Gastrocnemius medialis (tissue), 4 donors: ENCODE data around the gene GALNT5. TPM values are rescaled to one million over a fixed set of nuclear protein-coding genes. Genes with fewer than 3 reads are reported as not detected.

ENCODE experiments used
- ATAC-seq, 2 donors: fragments of 150-250 bp; one replicate each; pipeline ENCODE4 v1.9.1; 2016
- DNase-seq, 2 donors: peaks; one replicate each; pipeline ENCODE4 v3.0.0-alpha.2; 2019
- H3K27ac ChIP-seq, 4 donors: fragments of 200-600 bp; sonication (generic); 1 replicate in 1 of 4; 2 replicates in 3 of 4; pipeline ENCODE4 v1.5.1; 2016 to 2018; ENCODE audit warnings: mild to moderate bottlenecking in 2 of 4, moderate library complexity in 1 of 4
- H3K27me3 ChIP-seq, 3 donors: fragments of 200-600 bp; sonication (generic) in 2 of 3; 1 replicate in 1 of 3; 2 replicates in 2 of 3; pipeline versions ENCODE4 v1.5.1 to v1.6.0; 2016 to 2019; ENCODE audit warnings: mild to moderate bottlenecking in 1 of 3, moderate library complexity in 1 of 3
- H3K36me3 ChIP-seq, 2 donors: fragments of 200-600 bp; sonication (generic) in 1 of 2; one replicate each; pipeline ENCODE4 v1.5.1; 2017 to 2018
- H3K4me1 ChIP-seq, 2 donors: fragments of 200-600 bp; sonication (generic) in 1 of 2; one replicate each; pipeline ENCODE4 v1.5.1; 2016 to 2017; ENCODE audit warnings: mild to moderate bottlenecking in 2 of 2
- H3K4me3 ChIP-seq, 4 donors: fragments of 200-600 bp; sonication (generic) in 3 of 4; 1 replicate in 1 of 4; 2 replicates in 3 of 4; pipeline ENCODE4 v1.5.1; 2016 to 2019; ENCODE audit warnings: mild to moderate bottlenecking in 2 of 4
- H3K9me3 ChIP-seq, 3 donors: fragments of 200-600 bp; sonication (generic) in 2 of 3; 1 replicate in 1 of 3; 2 replicates in 2 of 3; pipeline ENCODE4 v1.5.1; 2016 to 2019
- CTCF ChIP-seq, 5 experiments: fragments of 450-650 bp in 3 of 5; fragments of 200-600 bp in 2 of 5; sonication (generic) in 2 of 5; IDR thresholded peaks in 4 of 5; conservative IDR thresholded peaks in 1 of 5; 1 replicate in 4 of 5; 2 replicates in 1 of 5; pipeline ENCODE4 v1.5.1; 2016 to 2019; ENCODE audit warnings: antibody characterized with exemption in 5 of 5, mild to moderate bottlenecking in 3 of 5, moderate library complexity in 3 of 5
- POLR2A ChIP-seq, 2 donors: fragments of 450-650 bp; IDR thresholded peaks; one replicate each; pipeline ENCODE4 v1.6.1; 2017; ENCODE audit warnings: antibody characterized with exemption in 2 of 2, mild to moderate bottlenecking in 2 of 2, moderate library complexity in 2 of 2
- in situ Hi-C, 4 donors: fragments of 200-750 bp; cut with MboI; loops; one replicate each; pipeline versions ENCODE4 v1.15.0 to v1.8.0; 2017; ENCODE audit warnings: low sequenced_read_pairs in 4 of 4
- intact Hi-C: fragments of 100-400 bp; cut with DNase I; formaldehyde crosslinking; loops from one replicate; pipeline ENCODE4 v1.15.1; 2023; ENCODE audit warnings: low total_unique reads
- total RNA-seq, 4 donors: library from RNA; depleted of rRNA; stranded (reverse); fragments of >200 nt; gene quantifications; one replicate each; pipeline versions ENCODE4 v1.1.0 to v1.2.3, GENCODE V29; 2016

GALNT5 gene
- total RNA-seq, 4 donors from 2014 or later: 0.07 TPM; not detected in 3

- Histone ChIP-seq H3K9me3 (no peaks in the 10 kb centered on the region), H3K4me3 (no peak overlapping the region), H3K4me1 (no peaks in the 10 kb centered on the region), H3K27me3 (no peaks in the 10 kb centered on the region), H3K36me3 (no peaks in the 10 kb centered on the region), H3K27ac (no peak overlapping the region)
- TF ChIP-seq CTCF (IDR thresholded peaks at IDR 0.05 in 4 of 5, conservative IDR thresholded peaks at IDR 0.05 in 1 of 5) (no peak), POLR2A (IDR thresholded peaks at IDR 0.05) (no peak)
- ATAC-seq: no peak
- in situ Hi-C loops (loop anchor here in 1 of 4 donors (25.0 kb wide), 1 partner anchor 693 kb away; no protein-coding TSS in a partner anchor), intact Hi-C loops (no loop called here)
- DNase-seq: no peak
Measured at GRCh38 chr2:157318884-157319283, 61.4 kb downstream of the GALNT5 start.

- Histone ChIP-seq H3K4me1 (no peaks in the 10 kb centered on the region), H3K36me3 (no peaks in the 10 kb centered on the region), H3K9me3 (no peaks in the 10 kb centered on the region), H3K4me3 (no peak overlapping the region), H3K27me3 (no peaks in the 10 kb centered on the region), H3K27ac (no peak overlapping the region)
- intact Hi-C loops: no loop called here
- DNase-seq (no peak), ATAC-seq (no peak)
- TF ChIP-seq POLR2A (IDR thresholded peaks at IDR 0.05) (no peak), CTCF (IDR thresholded peaks at IDR 0.05 in 4 of 5, conservative IDR thresholded peaks at IDR 0.05 in 1 of 5) (no peak)
- in situ Hi-C loops: loop anchor here in 1 of 4 donors (25.0 kb wide), 1 partner anchor 693 kb away; no protein-coding TSS in a partner anchor
Measured at GRCh38 chr2:157319795-157320194, 62.3 kb downstream of the GALNT5 start.

DNA sequence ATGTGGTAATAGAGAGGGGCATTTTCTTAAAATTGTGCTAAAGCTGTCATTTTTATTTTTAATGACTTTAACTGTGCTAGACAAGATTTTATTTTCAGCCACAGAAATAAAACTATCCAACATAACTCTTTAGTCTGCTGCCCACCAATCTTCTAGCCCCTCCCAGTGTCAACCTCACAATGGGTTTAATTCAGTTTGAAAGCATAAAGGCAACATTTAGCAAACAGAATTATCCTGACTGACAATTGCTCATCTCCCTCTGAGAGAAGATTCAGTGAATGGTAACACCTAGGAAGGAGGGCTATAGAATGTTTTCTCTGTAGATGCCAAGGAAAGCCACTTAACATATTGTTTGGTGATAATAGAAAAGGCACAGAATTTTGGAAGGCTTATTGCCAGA, 62.9 kb downstream of the GALNT5 start:
- H3K4me1 ChIP-seq: no peaks in the 10 kb centered on the region
- ATAC-seq (no peak), DNase-seq (no peak)
- in situ Hi-C loops (loop anchor here in 1 of 4 donors (25.0 kb wide), 1 partner anchor 692 kb away; no protein-coding TSS in a partner anchor), intact Hi-C loops (no loop called here)
- no peaks in the 10 kb centered on the region for H3K9me3 ChIP-seq
- no peak overlapping the region for H3K27ac ChIP-seq
- no peaks in the 10 kb centered on the region for H3K36me3 ChIP-seq
- TF ChIP-seq CTCF (IDR thresholded peaks at IDR 0.05 in 4 of 5, conservative IDR thresholded peaks at IDR 0.05 in 1 of 5): no peak
- TF ChIP-seq POLR2A (IDR thresholded peaks at IDR 0.05): no peak
- H3K4me3 ChIP-seq: no peak overlapping the region
- H3K27me3 ChIP-seq: no peaks in the 10 kb centered on the region

GRCh38 chr2:157321466-157321865, 64.0 kb downstream of the GALNT5 start:
- no peak for DNase-seq
- no peaks in the 10 kb centered on the region for H3K27me3 ChIP-seq
- intact Hi-C loops (no loop called here), in situ Hi-C loops (loop anchor here in 1 of 4 donors (25.0 kb wide), 1 partner anchor 691 kb away; no protein-coding TSS in a partner anchor)
- TF ChIP-seq POLR2A (IDR thresholded peaks at IDR 0.05): no peak
- TF ChIP-seq CTCF (IDR thresholded peaks at IDR 0.05 in 4 of 5, conservative IDR thresholded peaks at IDR 0.05 in 1 of 5): no peak
- H3K9me3 ChIP-seq: no peaks in the 10 kb centered on the region
- no peaks in the 10 kb centered on the region for H3K4me1 ChIP-seq
- H3K27ac ChIP-seq: no peak overlapping the region
- ATAC-seq: no peak
- H3K4me3 ChIP-seq: no peak overlapping the region
- no peaks in the 10 kb centered on the region for H3K36me3 ChIP-seq

DNA sequence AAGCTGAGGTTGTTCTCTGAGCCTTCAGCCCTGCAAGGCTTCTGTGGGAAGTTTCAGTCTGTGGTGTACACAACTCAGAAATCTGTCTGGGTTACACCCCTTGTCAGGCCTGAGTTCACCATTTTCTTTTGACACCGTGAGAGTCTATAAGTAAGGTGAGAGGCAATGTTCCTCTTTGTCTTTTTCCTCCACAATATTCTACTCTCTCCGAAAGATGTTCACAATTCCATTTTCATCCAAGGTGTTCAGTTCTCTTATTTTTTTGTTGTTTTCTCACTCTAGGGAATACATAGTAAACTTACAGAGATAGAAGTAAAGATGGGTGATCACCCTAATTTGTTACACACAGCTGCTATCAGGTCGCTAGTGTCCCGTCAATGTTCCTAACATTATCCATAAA, 64.9 kb downstream of the GALNT5 start:
- Histone ChIP-seq H3K27ac (no peak overlapping the region), H3K36me3 (no peaks in the 10 kb centered on the region), H3K4me1 (no peaks in the 10 kb centered on the region), H3K9me3 (no peaks in the 10 kb centered on the region), H3K4me3 (no peak overlapping the region), H3K27me3 (no peaks in the 10 kb centered on the region)
- DNase-seq: no peak
- intact Hi-C loops (no loop called here), in situ Hi-C loops (loop anchor here in 1 of 4 donors (25.0 kb wide), 1 partner anchor 690 kb away; no protein-coding TSS in a partner anchor)
- no peak for TF ChIP-seq POLR2A (IDR thresholded peaks at IDR 0.05)
- TF ChIP-seq CTCF (IDR thresholded peaks at IDR 0.05 in 4 of 5, conservative IDR thresholded peaks at IDR 0.05 in 1 of 5): no peak
- no peak for ATAC-seq
